ENCODE data around the gene GLYAT. TPM values are rescaled to one million over a fixed set of nuclear protein-coding genes. Genes with fewer than 3 reads are reported as not detected.

GLYAT gene
- polyA plus RNA-seq (ENCODE audit: insufficient read length) = 151 TPM
- long read RNA-seq, donor 1, transcript GLYAT-201 (5 exons, 1,150 nt) = minor isoform, 22 of 50 reads
- long read RNA-seq, donor 1, transcript GLYAT-202 (6 exons, 1,735 nt) = major isoform, 25 of 50 reads
- long read RNA-seq, donor 1, partial matches to known transcripts = 0 of 50 reads
- long read RNA-seq, donor 1, other reads (novel, unspliced or antisense) = 0 of 50 reads
- long read RNA-seq, donor 2, transcript GLYAT-201 (5 exons, 1,150 nt) = minor isoform, 12 of 35 reads
- long read RNA-seq, donor 2, transcript GLYAT-202 (6 exons, 1,735 nt) = major isoform, 21 of 35 reads
- long read RNA-seq, donor 2, partial matches to known transcripts = 0 of 35 reads
- long read RNA-seq, donor 2, other reads (novel, unspliced or antisense) = 0 of 35 reads
- long read RNA-seq, donor 3, transcript GLYAT-202 (6 exons, 1,735 nt) = major isoform, 22 of 39 reads
- long read RNA-seq, donor 3, transcript GLYAT-201 (5 exons, 1,150 nt) = minor isoform, 13 of 39 reads
- long read RNA-seq, donor 3, partial matches to known transcripts = 0 of 39 reads
- long read RNA-seq, donor 3, other reads (novel, unspliced or antisense) = 0 of 39 reads
- long read RNA-seq, donor 4, partial matches to known transcripts = 0 of 4 reads
- long read RNA-seq, donor 4, other reads (novel, unspliced or antisense) = 0 of 4 reads
- long read RNA-seq, donor 5, transcript GLYAT-202 (6 exons, 1,735 nt) = major isoform, 53 of 86 reads
- long read RNA-seq, donor 5, transcript GLYAT-201 (5 exons, 1,150 nt) = minor isoform, 30 of 86 reads
- long read RNA-seq, donor 5, partial matches to known transcripts = 0 of 86 reads
- long read RNA-seq, donor 5, other reads (novel, unspliced or antisense) = 0 of 86 reads
- long read RNA-seq, donor 6, transcript GLYAT-202 (6 exons, 1,735 nt) = major isoform, 19 of 52 reads
- long read RNA-seq, donor 6, transcript GLYAT-201 (5 exons, 1,150 nt) = minor isoform, 16 of 52 reads
- long read RNA-seq, donor 6, partial matches to known transcripts = 15 of 52 reads
- long read RNA-seq, donor 6, other reads (novel, unspliced or antisense) = 0 of 52 reads
- long read RNA-seq, donor 7, transcript GLYAT-201 (5 exons, 1,150 nt) = minor isoform, 8 of 29 reads
- long read RNA-seq, donor 7, transcript GLYAT-202 (6 exons, 1,735 nt) = major isoform, 20 of 29 reads
- long read RNA-seq, donor 7, partial matches to known transcripts = 0 of 29 reads
- long read RNA-seq, donor 7, other reads (novel, unspliced or antisense) = 0 of 29 reads
- long read RNA-seq, donor 8, transcript GLYAT-201 (5 exons, 1,150 nt) = major isoform, 16 of 43 reads
- long read RNA-seq, donor 8, transcript GLYAT-202 (6 exons, 1,735 nt) = minor isoform, 13 of 43 reads
- long read RNA-seq, donor 8, partial matches to known transcripts = 14 of 43 reads
- long read RNA-seq, donor 8, other reads (novel, unspliced or antisense) = 0 of 43 reads

- no peak for DNase-seq
Measured at GRCh38 chr11:58731819-58732218, at the start of gene GLYAT. TSS of gene GLYAT (minus strand) at chr11:58731943. CDS start at chr11:58724496, 7,447 bp downstream.

DNA sequence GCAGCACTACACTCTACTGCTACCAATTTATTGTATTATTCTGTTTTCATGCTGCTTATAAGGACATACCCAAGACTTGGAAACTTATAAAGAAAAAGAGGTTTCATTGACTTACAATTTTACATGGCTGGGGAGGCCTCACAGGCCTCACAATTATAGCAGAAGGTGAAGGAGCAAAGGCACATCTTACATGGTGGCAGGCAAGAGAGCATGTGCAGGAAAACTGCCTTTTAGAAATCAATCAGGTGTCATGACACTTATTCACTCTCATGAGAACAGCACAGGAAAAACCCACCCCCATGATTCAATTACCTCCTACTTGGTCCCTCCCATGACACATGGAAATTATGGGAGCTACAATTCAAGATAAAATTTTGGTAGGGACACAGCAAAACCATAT is 49.6 kb upstream of the GLYAT start:
- DNase-seq = no peak

DNA sequence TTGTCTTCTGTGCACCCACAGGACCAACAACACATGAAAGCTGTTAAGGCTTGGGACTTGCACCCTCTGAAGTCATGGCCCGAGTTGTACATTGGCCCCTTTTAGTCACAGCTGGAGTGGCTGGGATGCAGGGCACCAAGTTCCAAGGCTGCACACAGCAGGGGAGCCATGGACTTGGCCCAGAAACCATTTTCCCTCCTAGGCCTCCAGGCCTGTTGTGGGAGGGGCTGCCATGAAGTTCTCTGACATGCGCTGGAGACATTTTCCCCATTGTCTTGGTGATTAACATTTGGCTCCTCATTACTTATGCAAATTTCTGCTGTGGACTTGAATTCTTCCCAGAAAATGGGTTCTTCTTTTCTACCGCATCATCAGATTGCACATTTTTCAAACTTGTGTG is 48.8 kb upstream of the GLYAT start:
- no peak for DNase-seq

GRCh38 chr11:58776891-58777710 is 45.4 kb upstream of the GLYAT start:
- no peak for DNase-seq

GRCh38 chr11:58775066-58775708 is 43.4 kb upstream of the GLYAT start:
- DNase-seq = no peak

GRCh38 chr11:58774164-58774593 is 42.4 kb upstream of the GLYAT start:
- DNase-seq = no peak

- no peak for DNase-seq
Measured at GRCh38 chr11:58773337-58773736, 41.6 kb upstream of the GLYAT start.

DNA sequence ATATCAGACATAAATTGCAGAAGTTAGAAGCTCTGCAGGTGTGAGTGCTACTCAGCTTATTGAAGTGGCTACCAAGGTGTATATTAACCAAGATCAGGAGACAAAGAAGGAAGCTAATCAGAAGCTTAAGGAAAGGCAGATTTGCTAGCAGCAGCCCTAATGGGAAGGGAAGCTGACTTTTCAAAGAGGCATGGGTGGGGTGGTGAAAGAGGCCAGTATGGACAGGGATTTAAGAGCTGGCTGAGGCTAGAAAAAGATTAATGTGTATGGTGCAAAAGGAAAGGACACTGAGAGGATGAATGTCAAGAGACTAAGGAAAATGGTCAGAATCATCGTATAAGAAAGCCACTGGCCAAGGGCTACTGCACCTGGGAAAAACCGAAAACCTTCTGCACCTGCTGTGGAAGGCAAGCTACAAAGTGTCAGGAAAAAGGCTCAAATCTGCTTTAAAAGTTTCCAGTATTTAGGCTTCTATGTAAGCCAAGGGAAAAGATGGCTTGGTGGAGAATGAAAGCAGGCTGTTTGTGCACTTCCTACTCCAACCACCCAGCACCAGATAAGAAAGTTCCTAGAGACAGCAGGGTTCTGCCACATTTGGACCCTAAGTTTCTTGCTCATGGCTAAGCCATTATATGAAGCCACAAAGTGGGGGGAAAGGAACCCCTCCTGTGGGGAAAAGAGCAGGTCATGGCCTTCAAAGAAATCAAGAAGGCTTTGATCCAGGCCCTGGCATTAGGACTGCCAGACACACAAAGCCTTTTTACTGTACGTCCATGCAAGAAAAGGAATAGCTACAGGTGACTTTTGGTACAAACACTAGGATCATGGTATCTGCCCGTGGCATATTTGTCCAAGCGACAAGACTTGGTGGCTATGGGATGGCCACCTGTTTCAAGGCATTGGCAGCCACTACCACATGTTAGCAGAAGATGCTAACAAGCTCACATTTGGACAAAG is 40.9 kb upstream of the GLYAT start:
- no peak for DNase-seq

- no peak for DNase-seq
Measured at GRCh38 chr11:58771458-58771855, 39.7 kb upstream of the GLYAT start.

DNA sequence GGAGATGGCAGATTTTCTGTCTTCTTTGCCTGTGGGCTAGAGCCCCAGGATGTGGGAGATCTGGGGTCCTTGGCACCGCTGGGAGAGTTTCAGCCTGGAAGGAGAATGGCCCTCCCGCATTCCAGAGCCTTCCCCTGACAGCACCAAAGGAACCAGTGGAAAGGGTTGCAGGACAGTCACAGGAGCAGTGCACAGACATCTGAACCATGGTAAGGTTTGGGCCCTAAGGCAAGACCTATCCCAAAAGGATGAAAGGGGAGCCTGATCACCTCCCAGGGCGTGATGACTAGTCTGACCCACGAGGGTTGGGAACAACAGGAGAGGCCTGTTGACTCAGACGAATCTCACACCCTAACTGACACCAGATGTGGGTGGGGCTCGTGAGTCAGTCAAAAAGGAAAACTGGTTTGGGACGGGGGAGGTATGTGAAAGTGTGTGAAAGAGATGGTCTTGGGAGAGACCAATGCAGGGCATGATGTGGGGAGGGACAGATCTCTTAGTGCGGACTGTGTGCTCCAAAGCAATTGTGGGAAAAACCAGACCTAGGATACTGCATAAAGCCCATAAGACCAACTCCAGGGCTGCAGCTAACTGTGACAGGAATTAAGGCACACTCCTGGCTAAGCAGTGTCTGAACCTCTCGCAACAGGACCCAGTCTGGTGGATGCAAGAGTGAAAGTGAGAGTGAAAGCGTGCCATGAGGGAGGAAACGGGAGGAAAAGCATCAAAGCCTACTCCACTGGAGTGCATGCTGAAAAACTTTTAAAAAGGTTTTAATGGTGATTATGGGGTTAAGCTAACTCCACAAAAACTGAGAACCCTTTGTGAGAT is 39.1 kb upstream of the GLYAT start:
- no peak for DNase-seq

- no peak for DNase-seq
Measured at GRCh38 chr11:58770166-58770565, 38.4 kb upstream of the GLYAT start.

DNA sequence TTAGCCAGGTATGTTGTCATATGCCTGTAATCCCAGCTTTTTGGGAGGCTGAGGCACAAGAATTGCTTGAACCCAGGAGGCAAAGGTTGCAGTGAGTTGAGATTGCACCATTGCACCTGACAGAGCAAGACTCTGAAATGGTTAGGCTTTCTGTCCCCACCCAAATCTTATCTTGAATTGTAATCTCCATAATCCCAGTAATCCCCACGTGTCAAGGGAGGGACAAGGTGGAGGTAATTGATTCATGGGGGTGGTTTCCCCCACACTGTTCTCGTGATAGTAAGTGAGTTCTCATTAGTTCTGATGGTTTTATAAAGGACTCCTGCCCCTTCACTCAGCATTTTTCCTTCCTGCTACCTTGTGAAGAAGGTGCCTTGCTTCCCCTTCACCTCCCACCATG is 37.6 kb upstream of the GLYAT start:
- no peak for DNase-seq

DNA sequence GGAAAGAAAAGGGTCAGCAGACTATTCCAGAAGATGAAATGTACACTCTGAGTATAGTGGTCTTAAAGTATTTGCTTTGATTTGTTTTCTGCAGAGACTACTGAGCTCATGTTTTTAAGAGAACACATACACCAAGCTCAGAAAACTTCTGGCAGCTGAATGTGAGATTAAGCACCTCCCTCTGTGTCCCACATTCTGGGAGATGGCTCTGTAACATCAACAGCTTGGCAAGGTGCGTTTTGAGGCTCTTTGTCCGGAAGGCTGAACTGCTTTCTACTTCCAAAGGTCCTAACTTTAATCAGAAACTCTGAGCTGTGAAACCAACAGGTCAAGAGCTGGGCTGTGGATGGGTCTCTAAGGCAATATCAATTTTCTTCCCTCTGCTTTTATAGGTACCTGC is 36.4 kb upstream of the GLYAT start:
- DNase-seq = no peak

DNA sequence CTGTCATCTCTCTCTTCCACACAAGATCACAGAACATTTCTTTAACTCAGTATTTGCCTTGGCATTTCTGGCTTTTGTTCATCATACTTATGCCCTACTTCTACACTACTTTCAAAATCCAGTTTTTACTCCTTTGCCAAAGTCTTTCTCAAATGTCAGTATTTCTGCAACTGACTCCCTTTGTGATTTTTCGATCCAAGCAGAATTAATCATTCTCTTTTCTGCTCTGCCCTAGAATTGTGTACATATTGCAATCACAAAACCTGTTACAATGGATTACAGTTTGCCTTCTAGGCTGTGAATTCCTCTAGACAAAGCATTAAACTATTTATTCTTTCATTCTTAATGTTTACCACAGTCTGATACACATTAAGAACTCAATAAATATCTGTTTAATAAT is 33.3 kb upstream of the GLYAT start:
- no peak for DNase-seq

DNA sequence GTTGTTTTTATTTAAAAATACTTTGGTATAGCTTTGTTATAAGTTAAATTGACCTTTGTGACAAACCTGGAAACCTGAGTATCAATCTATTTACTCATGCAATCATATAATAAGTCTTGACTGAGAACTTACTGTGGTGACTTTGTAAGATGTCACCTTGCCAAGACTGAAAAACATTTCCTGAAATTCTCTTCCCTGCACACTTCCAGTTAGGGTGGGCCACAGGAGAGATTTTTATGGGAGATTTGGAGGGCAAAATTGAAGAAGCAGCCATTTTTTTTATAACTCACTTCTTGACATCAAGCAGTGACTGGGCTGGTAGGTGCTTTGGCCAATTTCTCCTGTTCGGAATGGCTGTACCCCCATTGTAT is 31.4 kb upstream of the GLYAT start:
- DNase-seq = no peak

DNA sequence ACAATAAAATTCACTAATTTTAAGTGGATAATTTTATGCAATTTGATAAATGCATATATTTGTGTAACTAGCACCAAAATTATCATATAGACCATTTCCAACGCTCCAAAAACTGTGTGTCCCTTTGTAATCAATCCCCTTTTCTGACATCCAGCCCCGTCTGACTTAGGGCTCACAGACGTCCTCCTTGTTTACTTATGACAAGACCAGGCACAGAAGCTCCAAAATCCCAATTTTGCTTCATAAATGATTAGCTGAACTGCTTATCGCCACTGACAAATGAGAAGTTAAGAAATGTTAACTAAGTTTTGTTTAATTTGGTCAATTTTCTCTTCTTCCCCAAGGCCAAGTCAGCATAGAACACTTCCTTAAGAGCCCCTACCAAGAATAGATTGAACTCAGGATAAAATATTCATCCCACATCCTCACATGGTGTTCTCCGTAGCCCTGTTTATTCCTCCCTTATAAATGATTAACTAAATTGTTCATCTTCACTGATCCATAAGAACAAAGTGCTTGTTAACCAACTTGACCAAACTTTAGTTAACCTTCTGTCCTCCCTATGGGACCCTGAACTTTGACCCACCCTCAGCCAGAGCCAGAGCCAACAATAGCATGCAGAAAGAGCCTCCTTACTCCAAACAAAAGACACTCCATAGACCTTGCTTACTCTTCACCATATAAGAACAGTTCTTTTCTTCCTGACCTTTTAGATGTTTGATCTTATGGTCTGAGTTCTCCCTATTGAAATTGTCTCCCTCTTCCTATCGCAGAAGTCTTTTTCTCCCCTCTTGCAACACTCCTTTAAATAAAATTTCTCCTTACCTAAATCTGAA is 30.8 kb upstream of the GLYAT start:
- DNase-seq = peak; percentile 19

DNA sequence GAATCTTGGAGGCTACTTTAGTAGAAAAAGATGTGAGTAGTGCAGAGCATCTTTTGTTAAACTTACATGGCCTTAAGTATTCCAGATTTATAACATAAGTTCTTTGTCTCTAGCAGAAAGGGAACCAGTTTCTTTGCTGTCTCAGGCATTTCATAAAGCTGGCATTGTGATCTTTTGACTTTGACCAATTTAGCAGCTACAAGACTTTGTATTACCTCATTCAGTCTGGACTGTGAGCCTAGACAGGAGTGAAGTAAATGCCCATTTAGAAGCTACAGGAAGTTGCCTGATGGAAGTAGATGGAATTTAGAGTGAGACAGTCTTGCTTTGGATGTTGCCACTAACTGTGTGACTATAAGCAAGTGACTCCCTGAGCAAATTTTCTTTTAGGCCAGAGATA is 25.7 kb upstream of the GLYAT start:
- no peak for DNase-seq

Data from left kidney (tissue), 8 donors.